Mammary epithelial cell (primary cell): Measurements from ENCODE around the gene GNAZ.

Experiments
- EZH2 ChIP-seq: IDR thresholded peaks from 2 replicates; pipeline ENCODE4 v1.6.1; 2012; ENCODE audit warnings: low read length, inconsistent platforms, borderline replicate concordance
- TF ChIP-seq, protein P1 (sequence below), 2 donors: IDR thresholded peaks in 1 of 2; conservative IDR thresholded peaks in 1 of 2; 2 replicates each; pipeline ENCODE4 v1.5.1; 2011 to 2012; ENCODE audit warnings: inconsistent platforms in 2 of 2, low read length in 2 of 2, mild to moderate bottlenecking in 2 of 2, control low read depth in 1 of 2, low read depth in 1 of 2; ENCODE audit not compliant: insufficient read depth in 1 of 2; ENCODE audit errors: extremely low read depth in 1 of 2

DNA sequence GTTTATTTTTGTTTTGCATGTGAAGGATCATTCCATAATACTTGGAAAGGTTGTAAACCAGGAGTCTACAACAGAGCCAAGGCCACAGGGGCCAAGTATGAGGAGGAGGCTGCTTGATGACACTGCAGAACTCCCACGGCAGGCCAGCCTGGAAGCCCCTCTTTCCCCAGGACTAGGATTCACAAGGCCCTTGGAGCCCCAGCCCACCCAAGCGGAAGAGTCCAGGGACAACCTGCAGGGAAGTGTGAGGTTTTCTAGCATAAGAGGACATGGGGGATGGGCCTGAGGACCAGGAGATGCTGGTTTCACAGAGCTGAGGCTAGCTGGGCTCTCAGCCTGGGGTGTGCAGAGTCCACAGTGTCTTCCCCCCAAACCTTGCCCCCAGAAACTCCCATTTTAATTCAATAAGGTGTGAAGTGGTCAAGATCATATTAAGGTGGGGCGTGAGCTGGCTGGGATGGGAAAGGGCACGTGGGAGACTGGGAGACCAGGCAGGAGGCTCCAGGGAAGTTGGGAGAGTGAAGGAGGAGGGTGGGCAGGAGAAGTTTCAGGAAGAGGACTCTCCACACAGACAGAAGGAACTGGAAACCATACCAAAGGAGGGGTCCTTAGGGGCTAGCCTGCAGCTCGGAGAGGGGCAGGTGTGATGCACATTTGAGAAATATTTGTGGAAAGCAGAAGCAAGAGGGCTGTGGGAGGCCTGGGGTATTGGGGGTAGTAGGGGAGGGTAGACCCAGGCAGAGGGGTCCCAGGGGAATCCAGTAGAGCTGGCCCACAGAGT lies 12.4 kb downstream of the GNAZ start:
- TF ChIP-seq, protein P1, sequence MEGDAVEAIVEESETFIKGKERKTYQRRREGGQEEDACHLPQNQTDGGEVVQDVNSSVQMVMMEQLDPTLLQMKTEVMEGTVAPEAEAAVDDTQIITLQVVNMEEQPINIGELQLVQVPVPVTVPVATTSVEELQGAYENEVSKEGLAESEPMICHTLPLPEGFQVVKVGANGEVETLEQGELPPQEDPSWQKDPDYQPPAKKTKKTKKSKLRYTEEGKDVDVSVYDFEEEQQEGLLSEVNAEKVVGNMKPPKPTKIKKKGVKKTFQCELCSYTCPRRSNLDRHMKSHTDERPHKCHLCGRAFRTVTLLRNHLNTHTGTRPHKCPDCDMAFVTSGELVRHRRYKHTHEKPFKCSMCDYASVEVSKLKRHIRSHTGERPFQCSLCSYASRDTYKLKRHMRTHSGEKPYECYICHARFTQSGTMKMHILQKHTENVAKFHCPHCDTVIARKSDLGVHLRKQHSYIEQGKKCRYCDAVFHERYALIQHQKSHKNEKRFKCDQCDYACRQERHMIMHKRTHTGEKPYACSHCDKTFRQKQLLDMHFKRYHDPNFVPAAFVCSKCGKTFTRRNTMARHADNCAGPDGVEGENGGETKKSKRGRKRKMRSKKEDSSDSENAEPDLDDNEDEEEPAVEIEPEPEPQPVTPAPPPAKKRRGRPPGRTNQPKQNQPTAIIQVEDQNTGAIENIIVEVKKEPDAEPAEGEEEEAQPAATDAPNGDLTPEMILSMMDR (conservative IDR thresholded peaks at IDR 0.05 in 1 of 2, IDR thresholded peaks at IDR 0.05 in 1 of 2; ENCODE audit: extremely low read depth in 1 of 2, insufficient read depth in 1 of 2, low read depth in 1 of 2, low read length in 2 of 2): no peak
- TF ChIP-seq EZH2: no peak
